ENCODE measurements around the gene MXRA5.
"Not testable (repeated sequence)": the region's sequence is repeated elsewhere in the genome, so short reads cannot be mapped to it uniquely, and the experiment has no call there.

MXRA5 gene, protein sequence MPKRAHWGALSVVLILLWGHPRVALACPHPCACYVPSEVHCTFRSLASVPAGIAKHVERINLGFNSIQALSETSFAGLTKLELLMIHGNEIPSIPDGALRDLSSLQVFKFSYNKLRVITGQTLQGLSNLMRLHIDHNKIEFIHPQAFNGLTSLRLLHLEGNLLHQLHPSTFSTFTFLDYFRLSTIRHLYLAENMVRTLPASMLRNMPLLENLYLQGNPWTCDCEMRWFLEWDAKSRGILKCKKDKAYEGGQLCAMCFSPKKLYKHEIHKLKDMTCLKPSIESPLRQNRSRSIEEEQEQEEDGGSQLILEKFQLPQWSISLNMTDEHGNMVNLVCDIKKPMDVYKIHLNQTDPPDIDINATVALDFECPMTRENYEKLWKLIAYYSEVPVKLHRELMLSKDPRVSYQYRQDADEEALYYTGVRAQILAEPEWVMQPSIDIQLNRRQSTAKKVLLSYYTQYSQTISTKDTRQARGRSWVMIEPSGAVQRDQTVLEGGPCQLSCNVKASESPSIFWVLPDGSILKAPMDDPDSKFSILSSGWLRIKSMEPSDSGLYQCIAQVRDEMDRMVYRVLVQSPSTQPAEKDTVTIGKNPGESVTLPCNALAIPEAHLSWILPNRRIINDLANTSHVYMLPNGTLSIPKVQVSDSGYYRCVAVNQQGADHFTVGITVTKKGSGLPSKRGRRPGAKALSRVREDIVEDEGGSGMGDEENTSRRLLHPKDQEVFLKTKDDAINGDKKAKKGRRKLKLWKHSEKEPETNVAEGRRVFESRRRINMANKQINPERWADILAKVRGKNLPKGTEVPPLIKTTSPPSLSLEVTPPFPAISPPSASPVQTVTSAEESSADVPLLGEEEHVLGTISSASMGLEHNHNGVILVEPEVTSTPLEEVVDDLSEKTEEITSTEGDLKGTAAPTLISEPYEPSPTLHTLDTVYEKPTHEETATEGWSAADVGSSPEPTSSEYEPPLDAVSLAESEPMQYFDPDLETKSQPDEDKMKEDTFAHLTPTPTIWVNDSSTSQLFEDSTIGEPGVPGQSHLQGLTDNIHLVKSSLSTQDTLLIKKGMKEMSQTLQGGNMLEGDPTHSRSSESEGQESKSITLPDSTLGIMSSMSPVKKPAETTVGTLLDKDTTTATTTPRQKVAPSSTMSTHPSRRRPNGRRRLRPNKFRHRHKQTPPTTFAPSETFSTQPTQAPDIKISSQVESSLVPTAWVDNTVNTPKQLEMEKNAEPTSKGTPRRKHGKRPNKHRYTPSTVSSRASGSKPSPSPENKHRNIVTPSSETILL (N-terminal part only)

DNA sequence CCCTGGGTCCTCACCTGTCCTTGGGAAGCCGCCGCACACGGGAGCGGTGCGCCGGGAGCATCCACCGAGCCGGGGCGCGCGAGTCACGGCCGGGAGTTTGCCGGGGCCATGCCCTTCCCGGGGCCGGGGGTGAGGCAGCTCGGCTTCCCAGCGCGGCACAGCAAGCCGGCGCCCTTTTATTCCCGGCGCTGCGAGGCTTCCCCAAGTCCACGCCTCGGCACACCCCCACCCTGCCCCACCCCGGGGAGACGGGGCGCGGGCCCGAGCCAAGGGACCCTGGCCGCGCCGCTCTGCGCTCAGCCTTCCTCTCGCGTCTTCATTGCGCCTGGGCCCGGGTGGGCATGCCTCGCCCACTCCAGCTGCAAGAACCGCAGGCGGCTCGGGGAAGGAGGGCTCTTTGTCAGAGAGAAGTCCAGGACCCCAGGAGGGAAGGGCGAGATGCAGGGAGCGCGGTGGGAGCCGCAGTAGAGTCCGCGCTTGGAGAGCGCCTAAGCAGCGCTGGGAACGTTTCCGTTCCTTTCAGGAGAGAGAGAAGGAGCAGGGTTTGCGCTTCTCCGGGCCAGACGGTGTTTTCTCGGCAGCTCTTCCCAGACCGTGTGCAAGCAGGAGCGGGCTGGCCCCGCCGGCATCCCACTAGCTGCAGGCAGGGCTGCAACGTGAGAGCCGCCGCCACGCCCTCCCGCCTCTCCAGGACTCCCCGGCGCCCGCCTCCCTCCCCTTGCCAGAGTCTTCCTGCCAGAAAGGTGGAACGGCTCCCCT is at the start of gene MXRA5:
MXRA5 (minus strand) TSS at position 152 of the 759 bp plus-strand sequence. CDS start 2,819 bp downstream, outside the sequence.
- peak in 1 of 2 experiments; percentile 8 for DNase-seq (ENCODE audit: low read depth in 1 of 2, low spot score in 1 of 2)
- TF ChIP-seq JUND (IDR thresholded peaks at IDR 0.05; ENCODE audit: low read depth) = no peak
- in situ Hi-C loops (cut with HindIII; ENCODE audit: low pct_unique_long_range_greater_than_20kb, low sequenced_read_pairs) = no loop called here

DNA sequence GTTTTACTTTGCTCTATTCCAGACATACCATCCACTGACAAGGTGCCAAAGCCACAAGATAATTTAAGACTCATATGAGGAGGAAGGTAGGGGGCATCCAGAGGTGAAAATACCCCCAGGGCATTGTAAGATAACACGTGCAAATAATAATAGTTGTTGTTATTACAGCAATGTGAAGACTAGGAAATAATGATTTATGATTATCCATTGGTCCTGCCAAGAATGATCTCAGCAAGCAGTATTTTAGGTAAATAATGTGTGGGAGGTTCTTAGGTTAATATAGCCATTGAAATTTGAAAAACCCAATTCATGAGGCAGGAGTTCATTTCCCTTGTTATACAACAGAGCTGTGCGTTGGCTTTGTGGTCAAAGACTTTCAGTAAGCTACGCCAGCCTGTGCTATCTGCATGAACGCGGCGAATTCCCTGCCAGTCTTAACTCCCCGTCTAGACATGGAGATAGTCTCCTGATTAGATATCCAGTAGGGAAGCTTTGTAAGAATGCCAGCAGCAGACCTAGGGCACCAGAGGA is 47.2 kb upstream of the MXRA5 start:
- in situ Hi-C loops (cut with HindIII; ENCODE audit: low pct_unique_long_range_greater_than_20kb, low sequenced_read_pairs) = no loop called here
- no peak for TF ChIP-seq JUND (IDR thresholded peaks at IDR 0.05; ENCODE audit: low read depth)

DNA sequence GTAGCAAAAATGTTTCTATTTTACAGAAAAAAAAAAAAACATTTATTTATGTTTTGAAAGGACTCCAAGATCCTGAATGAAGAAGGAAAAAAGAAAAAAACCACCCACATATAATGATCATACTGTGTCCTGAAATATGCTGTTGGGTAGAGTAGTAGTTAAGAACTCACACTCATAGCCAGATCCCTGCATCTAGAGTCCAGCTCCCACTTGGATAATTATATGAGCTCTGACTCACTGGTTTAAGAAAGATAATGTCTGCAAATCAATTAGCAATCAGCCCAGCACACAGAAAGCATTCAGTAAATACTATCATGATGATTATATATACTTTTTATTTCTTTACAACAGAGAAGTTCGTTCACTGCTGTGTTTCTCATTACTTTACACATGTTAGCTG is 46.7 kb upstream of the MXRA5 start:
- TF ChIP-seq JUND (IDR thresholded peaks at IDR 0.05; ENCODE audit: low read depth) = no peak
- in situ Hi-C loops (cut with HindIII; ENCODE audit: low pct_unique_long_range_greater_than_20kb, low sequenced_read_pairs) = no loop called here
- DNase-seq (ENCODE audit: low read depth in 1 of 2, low spot score in 1 of 2) = no peak

More for the DNA sequence above, 47.2 kb upstream of the MXRA5 start:
- DNase-seq (ENCODE audit: low read depth in 1 of 2, low spot score in 1 of 2) = no peak

DNA sequence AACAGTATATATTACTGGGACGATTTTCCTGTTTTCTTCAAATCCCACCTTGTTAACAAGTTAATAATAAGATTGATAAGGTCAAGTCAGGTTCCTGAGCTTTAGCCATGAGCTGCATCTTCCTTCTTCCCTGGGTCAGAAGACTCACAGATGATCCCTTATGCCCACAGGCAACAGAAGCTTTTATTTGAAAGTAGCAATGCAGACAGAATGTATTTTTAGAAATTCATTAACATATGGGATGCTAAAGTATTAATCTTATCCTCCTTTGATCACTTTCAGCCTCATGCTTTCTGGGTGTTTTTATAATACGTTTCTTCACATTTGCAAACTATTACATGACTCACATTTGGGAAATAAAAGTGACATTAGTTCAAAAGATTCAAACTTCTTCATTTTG is 42.0 kb upstream of the MXRA5 start:
- no peak for DNase-seq (ENCODE audit: low read depth in 1 of 2, low spot score in 1 of 2)
- in situ Hi-C loops (cut with HindIII; ENCODE audit: low pct_unique_long_range_greater_than_20kb, low sequenced_read_pairs) = no loop called here
- TF ChIP-seq JUND (IDR thresholded peaks at IDR 0.05; ENCODE audit: low read depth) = no peak

DNA sequence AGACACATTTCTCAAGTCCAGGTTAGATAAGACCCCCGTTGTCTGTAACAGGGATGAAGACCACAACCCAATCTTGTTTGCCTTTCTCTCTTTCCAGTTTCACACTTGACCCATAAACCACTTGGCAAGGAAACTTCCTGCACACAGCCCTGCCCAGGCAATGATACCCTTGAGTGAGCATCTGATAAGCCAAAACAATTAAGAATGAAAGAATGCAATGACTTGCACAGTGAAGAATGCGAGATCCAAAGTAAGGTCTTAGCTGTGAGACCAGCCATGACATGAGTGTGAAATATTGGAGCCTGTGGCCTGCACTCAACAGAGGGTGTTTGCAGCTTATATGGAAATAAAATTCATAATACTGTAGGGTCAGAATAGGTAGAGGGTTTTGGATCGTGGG is 37.9 kb upstream of the MXRA5 start:
- in situ Hi-C loops (cut with HindIII; ENCODE audit: low pct_unique_long_range_greater_than_20kb, low sequenced_read_pairs) = no loop called here
- DNase-seq (ENCODE audit: low read depth in 1 of 2, low spot score in 1 of 2) = no peak
- no peak for TF ChIP-seq JUND (IDR thresholded peaks at IDR 0.05; ENCODE audit: low read depth)

DNA sequence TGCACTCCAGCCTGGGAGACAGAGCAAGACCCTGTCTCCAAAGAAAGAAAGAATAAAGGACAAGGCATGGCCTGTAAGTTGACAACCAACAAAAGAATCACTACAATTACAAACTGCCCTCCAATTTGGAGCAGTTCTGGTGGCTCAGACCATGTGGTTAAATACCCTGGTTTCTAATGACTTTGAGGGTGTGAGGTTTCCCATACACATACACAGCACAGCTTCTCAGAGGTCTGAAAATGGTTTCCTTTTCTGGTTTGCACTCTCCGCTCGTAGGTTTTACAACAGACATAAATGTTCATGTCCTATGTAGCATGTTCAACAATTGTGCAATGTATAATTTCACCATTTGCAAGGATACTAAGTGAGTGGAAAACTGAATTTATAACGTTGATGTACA is 34.2 kb upstream of the MXRA5 start:
- no peak for TF ChIP-seq JUND (IDR thresholded peaks at IDR 0.05; ENCODE audit: low read depth)
- DNase-seq (ENCODE audit: low read depth in 1 of 2, low spot score in 1 of 2) = no peak
- in situ Hi-C loops (cut with HindIII; ENCODE audit: low pct_unique_long_range_greater_than_20kb, low sequenced_read_pairs) = no loop called here

DNA sequence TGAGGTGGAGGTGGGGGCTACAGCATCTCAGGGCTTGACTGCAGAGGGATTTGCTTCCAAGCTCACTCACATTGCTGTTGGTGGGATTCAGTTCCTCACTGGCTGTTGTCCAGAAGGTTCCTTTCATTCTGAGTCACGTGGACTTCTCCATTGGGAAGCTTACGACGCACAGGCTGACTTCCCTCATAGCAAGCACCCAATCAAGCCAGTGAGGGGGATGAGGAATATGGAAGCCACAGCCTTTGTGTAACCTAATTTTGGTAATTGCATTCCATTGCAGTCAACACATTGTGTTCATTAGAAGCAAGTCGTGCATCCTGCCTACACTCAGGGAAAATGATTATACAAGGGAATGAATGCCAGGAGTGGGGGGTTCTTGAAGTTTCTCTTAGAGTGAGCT is 32.7 kb upstream of the MXRA5 start:
- no peak for DNase-seq (ENCODE audit: low read depth in 1 of 2, low spot score in 1 of 2)
- in situ Hi-C loops (cut with HindIII; ENCODE audit: low pct_unique_long_range_greater_than_20kb, low sequenced_read_pairs) = no loop called here
- TF ChIP-seq JUND (IDR thresholded peaks at IDR 0.05; ENCODE audit: low read depth) = no peak

DNA sequence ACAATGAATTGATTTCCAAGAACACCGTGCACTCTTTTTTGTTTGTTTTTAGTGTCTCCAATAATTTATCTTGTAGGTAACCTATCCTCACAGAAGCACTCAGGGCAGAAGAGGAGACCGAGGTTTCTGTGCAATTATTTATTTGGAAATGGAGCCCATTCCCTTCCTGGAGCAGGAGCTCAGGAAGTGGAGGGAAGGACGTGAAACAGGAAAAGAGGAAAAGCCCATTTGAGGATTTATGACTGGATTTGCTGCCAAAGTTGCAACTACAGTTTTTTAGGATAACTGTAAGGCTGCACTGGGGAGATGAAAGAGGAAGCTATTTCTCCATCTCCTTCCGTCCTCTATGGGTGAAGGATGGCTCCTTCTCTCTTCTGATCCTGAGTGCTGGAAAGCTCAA is 31.7 kb upstream of the MXRA5 start:
- DNase-seq (ENCODE audit: low read depth in 1 of 2, low spot score in 1 of 2) = no peak
- in situ Hi-C loops (cut with HindIII; ENCODE audit: low pct_unique_long_range_greater_than_20kb, low sequenced_read_pairs) = no loop called here
- TF ChIP-seq JUND (IDR thresholded peaks at IDR 0.05; ENCODE audit: low read depth) = no peak

DNA sequence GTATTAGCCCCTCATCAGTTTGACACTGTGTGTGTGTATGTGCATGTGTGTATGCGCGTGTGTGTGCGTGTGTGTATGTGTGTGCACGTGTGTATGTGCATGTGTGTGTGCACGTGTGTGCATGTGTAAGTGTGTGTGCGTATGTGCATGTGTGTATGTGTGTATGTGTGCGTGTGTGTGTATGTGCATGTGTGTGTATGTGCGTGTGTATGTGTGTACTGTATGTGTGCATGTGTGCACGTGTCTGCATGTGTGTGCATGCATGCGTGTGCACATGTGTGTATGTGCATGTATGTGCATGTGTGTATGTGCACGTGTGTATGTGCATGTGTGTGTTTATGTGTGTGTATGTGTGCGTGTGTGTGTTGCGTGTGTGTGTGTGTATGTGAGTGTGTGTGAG is 31.1 kb upstream of the MXRA5 start:
- no peak for TF ChIP-seq JUND (IDR thresholded peaks at IDR 0.05; ENCODE audit: low read depth)
- in situ Hi-C loops (cut with HindIII; ENCODE audit: low pct_unique_long_range_greater_than_20kb, low sequenced_read_pairs) = no loop called here
- DNase-seq (ENCODE audit: low read depth in 1 of 2, low spot score in 1 of 2) = no peak

DNA sequence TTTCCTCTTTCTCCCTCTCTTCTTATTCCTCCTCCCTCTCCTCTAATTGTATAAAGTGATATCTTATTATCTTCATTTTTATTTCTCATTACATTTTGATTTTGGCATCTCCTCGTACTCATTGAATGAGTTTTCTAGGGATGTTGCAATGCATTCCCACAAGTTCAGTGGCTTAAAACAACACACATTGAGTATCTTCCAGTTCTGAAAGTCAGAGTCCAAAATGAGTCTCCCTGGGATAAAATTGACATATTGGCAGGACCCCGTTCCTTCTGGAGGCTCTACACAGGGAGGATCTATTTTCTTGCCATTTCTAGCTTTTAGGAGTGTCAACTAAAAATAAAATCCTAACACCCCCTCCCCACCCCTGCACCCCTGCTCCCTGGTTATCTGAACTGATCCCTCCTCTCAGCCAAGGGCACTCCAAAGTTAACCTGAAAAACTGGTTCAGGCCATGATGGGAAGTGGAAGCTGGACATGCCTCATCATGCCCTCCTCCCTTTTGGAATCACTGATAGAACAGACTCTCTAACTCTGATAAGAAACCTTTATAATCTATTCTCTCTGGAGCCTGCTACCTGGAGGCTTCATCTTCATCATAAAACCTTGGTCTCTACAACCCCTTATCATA is 29.5 kb upstream of the MXRA5 start:
- in situ Hi-C loops (cut with HindIII; ENCODE audit: low pct_unique_long_range_greater_than_20kb, low sequenced_read_pairs); DNase-seq (ENCODE audit: low read depth in 1 of 2, low spot score in 1 of 2): not testable (repeated sequence)

DNA sequence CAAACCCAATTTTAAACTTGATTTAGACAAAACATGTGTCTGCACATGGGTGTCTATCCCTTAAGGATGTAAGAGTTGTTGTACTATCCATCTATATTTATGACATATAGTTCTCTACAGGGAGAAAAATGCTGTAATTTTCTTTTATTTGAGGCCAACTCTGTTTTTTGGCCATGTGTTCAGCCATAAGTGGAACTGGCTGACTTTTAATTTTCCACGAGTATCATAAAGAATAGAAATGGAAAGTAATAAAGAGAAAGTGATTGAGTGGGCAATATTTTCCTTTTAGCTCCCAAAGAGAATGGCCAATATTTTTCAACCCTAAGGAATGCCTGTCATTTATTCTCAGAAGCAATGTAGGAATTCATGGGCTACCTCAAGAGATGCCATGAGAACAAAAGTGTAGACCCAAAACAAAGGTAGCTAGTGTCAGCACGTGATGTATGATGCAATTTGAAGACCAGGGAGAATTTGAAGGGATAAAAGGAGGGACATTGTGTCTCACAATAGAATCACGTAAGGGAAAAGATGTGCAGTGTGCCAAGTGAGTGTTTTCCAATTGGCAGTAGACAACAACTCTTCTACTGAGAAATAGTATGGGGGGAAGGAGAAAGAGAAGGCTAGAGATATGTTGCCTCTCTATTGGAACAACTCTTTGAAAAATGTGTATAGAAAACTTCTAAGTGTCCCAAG is 27.8 kb upstream of the MXRA5 start:
- in situ Hi-C loops (cut with HindIII; ENCODE audit: low pct_unique_long_range_greater_than_20kb, low sequenced_read_pairs) = no loop called here

More for the DNA sequence above, 27.8 kb upstream of the MXRA5 start:
- DNase-seq (ENCODE audit: low read depth in 1 of 2, low spot score in 1 of 2) = no peak
- TF ChIP-seq JUND (IDR thresholded peaks at IDR 0.05; ENCODE audit: low read depth) = no peak
